Stimulated activated CD4-positive, alpha-beta T cell treated with anti-CD3 and anti-CD28 coated beads, Interleukin-1b, Interleukin-23, amount 100 ng/mL, for 1 hour (primary cell): ENCODE data around the gene SESN2.

Experiments
- DNase-seq, 2 donors: peaks; one replicate each; pipeline ENCODE4 v3.0.0-alpha.2; 2020; ENCODE audit warnings: low read depth in 2 of 2

Gene SESN2

DNA sequence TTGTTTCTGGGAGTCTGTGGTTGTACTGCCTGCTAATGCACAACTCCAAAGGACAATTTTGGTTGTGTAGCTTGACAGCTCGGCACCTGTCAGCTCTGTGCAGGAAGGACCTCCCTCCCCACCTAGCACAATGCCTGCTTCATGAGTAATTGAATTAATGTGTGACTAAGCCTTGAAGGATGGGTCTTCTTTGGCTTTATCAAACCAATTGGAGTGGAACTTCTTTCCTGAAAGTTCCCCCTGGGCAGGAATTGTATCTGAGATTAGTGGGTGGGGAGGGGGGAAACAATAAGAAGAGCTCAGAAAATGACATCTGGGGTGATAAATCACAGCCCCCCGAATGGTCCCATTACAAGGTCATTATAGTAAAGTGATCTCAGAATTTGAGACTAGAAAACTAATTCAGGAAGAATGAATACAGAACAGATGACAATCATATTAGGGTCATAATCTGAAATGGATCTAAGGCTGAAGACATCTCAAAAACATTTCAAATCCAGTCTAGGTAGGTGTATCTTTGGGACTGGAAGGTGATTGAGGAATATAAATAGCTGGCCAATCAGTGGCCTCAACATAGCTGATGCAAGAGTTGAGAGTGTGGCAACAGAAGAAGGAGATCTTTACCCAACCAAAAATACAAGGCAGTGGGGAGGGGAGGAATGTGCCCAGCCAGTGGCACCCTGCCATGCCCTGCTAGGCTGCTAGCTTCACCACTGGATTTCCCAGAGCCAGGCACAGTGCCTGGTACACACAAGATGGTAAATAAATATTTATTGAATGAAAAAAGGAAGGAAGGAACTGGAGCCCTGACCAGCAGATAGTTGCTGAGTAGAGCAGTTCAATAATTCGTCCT lies 10.1 kb upstream of the SESN2 start:
- no peak for DNase-seq

DNA sequence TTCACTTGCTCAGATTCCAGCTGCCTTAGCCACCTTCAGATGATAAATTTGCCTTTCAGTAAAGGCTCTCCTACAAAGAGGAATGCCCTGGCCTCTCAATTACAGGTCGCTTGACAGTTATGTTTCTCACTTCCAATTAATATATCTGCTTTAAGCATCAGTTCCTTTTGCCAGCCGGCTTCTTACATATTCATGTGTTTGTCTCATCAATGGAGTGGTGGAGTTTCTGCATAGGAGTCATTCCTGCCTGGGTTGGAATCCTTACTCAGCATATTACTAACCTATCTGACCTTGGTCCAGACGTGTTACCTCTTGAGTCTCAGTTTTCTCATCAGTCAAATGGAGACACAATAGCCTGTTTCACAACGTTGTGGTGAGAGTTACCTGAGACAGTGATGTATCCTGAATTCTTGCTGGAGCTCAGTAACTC lies 9.4 kb upstream of the SESN2 start:
- DNase-seq = no peak

DNA sequence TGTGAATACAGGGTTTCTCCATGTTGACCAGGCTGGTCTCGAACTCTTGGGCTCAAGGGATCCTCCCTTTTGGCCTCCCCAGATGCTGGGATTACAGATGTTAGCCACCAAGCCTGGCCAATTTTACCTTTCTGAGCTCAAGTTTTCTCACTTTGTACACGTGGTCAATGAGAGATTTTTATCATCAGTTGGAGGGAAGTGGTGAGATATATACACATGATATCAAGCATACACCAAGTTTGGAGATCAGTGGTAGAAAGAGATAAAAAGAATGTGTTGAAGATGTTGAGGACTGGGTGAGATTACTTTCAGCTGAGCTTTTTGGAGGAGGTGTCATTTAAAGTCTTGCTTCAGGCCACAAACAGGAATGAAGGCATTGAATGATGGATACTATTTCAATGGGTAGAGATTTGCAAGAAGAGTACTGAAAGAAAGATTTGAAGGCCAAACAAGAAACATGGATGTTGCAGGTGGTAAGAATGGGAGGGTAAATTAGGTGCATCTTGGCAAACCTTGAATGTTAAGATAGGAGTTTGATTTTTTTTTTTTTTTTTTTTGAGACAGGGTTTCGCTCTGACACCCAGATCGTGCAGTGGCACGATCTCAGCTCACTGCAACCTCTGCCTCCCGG lies 3.0 kb upstream of the SESN2 start:
- no peak for DNase-seq

DNA sequence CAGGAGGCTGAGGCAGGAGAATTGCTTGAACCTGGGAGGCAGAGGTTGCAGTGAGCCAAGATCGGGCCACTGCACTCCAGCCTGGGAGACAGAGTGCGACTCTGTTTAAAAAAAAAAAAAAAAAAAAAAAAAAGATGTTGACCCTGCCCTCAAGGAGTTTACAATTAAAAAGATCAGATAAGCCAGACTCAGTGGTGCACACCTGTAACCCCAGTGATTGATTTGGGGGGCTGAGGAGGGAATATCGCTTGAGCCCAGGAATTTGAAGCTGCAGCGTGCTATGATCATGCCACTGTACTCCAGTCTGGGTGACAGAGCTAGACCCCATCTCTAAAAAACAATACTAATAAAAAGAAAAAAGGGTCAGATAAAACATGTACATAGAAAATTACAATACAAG lies 1.6 kb upstream of the SESN2 start:
- no peak for DNase-seq

DNA sequence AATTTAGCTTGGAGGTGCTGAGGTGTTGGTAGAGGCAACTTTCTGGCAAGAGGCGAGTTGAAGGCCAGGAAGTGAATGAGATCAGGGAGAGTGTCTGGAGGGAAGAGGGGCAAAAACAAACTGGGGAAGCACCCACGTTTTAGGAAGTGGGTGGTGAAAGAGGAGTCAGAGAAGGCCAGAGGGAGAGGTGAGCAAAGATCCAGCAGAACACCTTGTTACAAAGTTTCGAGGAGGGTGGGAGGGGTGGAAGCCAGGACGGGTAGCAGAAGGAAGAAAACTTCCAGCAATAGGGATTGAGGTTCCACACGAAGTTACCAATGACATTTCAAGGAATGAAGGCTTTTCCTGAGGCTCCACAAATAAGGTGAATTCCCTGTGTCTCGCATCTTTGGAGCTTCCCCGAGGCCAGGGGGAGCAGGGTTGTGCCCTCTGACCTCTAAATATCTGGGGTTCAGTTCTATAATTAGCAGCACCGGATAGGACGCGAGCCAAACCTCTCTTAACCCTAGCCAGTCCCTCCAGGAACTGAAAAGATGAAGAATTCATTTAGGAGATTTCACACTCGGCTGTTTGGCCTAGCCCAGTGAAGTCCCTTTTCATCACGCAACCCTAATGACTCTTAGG lies 578 bp upstream of the SESN2 start:
- no peak for DNase-seq

DNA sequence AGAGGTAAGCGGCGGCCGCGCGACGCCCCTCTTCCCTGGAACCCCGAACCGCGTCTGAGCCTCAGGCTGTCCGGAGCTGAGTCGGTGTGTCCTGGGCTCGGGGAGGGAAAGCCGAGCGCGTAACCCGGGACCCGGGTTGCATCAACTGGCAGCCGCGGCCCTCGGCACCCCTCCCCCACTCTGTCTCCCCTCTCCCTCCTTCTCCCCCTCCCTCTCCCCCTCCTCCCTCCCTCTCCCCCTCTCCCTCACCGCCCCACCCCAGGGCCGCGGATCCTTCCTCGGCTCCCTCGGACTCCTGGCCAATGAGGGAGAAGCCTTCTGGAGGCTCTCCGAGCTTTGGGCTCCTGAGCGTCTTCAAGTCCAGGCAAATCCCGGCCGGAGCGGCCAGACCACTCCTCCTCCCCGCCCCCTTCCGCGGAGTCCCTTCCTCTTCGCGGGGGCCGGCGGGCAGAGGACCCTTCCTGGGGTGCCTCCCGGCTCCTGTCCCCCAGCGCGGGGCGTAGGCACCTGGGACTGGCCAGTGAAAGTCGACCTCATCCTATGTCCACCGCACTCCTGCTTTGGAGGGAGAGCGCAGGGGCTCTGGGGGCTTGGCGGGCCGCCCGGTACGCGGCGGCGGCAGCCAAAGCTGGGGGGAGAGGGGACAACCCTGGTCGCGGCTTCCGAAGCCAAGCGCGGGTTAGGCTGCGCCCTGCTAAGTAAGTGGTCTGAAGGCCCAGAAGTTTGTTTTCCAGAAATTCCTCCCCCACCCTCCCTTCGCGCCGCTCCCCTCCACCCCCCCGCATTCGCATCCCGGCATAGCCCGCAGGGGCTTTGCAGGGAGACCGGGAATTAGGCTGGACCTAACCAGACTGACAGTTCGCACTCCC lies 850 bp downstream of the SESN2 start:
- peak in 1 of 2 donors; percentile 30 for DNase-seq

DNA sequence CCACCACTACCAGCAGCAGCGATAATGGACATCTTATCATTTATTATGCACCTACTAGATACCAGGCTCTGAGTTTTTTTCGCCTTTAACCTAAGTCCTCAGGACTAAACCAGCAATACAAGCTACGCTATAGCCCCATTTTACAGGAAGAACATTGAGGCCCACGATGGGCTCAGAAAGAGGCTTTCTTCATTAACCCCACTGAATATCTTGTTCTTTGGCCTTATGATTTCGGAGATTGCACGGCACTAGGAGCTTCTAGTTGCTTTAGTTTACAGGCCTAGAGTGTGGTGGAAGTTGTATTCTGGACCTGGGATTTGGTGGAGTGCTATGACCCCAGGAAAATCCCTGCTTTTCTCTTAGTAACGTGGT lies 1.5 kb downstream of the SESN2 start:
- no peak for DNase-seq

DNA sequence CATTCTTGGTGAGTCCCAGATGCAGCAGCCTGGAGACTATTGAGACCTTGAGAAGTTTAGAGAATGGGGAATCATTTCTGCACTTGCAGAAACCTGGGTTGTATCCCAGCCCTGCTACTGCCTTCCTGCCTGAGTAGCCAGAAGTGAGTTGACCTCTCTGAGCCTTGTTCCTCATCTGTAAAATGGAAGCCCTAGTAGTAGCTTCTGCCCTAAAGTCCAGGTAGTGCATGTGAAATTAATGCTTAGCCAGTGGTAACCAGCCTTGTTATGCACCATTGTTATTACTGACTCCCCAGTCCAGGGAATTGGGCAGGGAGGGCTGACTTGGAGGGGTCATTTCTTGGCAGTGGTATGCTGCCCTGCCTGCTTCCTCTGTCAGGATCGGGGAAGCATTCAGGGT lies 5.6 kb downstream of the SESN2 start:
- DNase-seq = no peak

DNA sequence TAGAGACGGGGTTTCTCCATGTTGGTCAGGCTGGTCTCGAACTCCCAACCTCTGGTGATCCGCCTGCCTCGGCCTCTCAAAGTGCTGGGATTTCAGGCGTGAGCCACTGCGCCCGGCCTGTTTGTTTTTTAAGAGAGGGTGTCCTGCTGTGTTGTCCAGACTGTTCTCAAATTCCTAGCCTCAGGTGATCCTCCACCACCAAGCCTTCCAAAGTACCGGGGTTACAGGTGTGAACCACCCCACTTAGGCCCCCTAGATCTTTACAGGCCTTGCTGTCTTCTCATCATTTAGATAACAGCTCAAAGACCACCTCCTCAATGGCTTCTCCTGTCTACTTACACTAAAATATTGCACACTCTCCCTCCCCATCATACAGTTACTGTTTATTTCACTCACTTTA lies 6.3 kb downstream of the SESN2 start:
- no peak for DNase-seq

DNA sequence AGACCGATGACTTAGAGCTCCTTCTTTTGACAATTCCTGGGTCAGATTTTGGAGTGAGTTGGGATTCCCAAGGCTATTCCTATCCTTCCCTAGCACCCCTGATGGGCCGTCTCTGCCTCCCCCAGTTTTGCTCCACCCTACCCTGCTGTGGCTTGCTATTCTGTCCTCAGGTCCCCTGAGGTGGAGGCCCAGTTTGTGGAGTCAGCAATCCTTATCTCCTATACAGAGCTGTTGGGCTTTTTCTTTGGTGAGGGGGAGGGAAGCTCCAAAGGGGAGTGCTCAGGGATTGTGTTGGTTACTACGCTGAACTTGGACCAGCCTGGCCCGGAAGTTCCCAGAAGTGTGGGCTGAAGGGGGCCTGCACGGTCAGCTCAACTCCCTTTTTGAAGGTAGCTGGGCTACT lies 7.6 kb downstream of the SESN2 start:
- DNase-seq = no peak

DNA sequence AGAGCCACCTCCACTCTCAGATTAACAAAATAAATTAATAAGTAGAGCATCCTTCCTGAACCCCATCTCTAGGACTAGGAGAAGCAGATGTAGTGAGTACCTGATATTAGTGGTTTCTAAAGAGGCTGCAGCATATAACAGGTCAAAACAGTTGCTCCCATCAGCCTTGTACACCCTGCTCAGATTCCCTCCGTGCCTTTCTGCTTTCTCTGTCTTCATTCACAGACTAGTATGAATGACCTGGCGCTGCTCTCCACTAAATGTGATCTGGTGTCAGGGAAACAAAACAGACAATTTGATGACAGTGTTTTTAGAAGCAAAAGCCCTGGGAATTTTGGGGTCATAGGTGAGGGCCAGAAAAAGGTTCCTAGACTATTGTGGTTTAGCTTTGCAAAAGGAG lies 8.3 kb downstream of the SESN2 start:
- no peak for DNase-seq

DNA sequence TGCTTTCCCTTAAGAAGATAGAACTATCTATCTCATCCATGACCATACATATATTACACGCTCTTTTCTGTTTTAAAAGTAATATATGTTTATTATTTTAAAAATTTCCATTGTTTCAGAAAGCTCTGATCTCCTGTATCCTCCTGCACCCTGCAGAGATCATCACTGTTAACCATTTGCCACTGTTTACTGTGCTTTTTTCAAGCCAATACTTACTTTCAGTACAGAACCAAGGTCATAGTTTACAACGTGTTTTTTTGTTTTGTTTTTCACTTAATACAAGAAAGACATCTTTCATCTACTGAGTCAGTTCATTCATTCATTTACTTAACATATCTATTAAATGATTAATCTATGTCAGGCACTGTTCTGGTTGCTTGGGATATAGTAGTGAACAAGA lies 10.2 kb downstream of the SESN2 start:
- DNase-seq = no peak

DNA sequence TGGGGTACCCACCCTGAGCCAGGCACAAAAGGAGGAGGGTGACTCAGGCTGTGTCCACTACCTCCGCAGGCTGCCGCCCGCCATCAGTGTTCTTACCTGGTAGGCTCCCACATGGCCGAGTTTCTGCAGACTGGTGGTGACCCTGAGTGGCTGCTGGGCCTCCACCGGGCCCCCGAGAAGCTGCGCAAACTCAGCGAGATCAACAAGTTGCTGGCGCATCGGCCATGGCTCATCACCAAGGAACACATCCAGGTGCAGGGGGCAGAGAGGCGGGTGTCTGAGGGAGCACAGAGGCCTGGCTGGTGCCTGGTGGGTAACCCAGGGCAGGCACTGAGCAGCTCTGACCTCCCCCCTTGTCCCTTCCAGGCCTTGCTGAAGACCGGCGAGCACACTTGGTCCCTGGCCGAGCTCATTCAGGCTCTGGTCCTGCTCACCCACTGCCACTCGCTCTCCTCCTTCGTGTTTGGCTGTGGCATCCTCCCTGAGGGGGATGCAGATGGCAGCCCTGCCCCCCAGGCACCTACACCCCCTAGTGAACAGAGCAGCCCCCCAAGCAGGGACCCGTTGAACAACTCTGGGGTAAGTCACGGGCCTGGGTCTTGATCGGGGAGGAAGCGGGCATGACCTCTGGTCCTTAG lies 13.0 kb downstream of the SESN2 start:
- no peak for DNase-seq

DNA sequence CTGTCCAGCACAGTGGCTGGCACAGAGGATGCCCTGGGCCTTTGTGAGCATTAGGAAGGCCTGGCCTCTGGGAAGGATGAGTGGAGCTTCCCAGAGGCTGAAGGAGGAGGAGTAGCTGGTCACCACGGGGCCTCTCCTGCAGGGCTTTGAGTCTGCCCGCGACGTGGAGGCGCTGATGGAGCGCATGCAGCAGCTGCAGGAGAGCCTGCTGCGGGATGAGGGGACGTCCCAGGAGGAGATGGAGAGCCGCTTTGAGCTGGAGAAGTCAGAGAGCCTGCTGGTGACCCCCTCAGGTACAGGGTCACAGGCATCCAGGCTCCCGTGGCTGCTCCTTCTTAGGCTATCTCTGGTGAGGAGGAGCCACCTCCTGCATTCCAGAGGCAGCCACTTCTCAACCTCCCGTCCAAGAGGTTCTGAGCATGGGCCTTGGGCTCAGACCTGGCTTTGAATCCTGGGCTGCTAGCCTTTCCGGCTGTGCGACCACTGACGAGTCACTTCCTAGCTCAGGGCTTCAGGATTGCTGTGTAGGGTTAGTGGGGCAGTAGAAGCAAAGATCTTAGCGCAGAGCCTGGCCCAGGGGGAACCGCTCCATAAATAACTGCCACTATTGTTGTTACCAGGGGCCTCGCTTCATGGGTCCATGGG lies 14.0 kb downstream of the SESN2 start:
- no peak for DNase-seq

DNA sequence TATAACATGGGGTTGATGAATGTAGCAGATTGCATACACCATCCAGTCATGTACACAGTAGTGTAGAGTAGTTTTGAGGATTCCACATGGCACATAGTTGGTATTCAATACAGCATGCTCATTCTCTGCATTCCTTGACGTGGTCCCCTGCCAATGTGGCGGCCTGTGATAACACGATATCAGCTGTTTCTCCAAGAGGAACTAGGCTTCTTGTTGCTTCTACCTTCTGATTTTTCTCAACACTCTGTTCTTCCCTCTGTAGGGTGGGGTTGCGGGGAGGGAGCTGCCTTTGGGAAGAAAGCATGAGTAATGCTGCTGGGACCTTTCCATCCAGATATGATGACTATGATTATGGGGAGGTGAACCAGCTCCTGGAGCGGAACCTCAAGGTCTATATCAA lies 19.4 kb downstream of the SESN2 start:
- DNase-seq = no peak

DNA sequence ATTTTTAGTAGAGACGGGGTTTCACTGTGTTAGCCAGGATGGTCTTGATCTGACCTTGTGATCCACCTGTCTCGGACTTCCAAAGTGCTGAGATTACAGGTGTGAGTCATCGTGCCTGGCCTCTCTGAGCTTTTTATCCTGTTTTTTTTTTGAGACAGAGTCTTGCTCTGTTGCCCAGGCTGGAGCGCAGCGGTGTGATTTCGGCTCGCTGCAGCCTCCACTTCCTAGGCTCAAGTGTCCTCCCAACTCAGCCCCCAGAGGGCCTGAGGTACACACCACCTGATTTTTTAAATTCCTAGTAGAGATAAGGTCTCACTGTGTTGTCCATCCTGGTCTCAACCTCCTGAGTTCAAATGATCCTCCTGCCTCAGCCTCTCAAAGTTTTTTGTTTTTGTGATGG lies 20.4 kb downstream of the SESN2 start:
- no peak for DNase-seq

DNA sequence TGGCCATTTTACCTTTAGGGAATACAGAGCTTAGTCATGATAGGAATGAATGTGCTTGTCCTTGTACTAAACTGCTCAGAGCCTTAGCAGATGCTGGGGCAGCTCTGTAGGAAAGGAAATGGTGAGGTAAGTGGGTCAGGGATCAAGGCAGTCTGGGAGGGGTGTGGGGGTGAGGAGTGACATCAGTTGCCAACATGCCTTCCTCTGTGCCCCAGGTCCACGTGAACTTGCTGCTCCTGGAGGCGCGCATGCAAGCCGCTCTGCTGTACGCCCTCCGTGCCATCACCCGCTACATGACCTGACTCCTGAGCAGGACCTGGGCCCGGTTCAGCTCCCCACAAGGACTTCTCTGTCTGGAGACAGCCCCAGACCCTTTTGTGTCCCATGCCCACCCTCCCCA lies 21.2 kb downstream of the SESN2 start:
- no peak for DNase-seq

DNA sequence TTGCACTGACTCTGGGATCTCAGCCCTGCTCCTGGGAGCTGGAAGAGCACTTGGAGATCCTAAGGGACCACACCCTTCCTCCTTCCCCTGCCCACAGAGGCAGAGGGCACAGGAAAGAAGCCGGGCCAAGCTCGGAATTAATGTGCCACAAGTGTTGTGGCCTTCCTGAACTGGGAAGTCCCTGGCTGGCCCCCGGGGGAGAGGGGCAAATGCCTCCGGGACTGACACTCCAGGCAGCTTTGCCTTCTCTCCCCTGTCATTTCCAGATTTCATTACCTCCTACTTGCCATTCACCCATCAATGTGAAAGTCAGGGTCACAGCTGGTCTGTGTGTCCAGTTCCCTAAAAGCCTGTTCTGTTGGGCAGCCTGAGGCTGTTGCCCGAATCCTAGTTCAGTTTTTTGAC lies 21.7 kb downstream of the SESN2 start:
- no peak for DNase-seq

DNA sequence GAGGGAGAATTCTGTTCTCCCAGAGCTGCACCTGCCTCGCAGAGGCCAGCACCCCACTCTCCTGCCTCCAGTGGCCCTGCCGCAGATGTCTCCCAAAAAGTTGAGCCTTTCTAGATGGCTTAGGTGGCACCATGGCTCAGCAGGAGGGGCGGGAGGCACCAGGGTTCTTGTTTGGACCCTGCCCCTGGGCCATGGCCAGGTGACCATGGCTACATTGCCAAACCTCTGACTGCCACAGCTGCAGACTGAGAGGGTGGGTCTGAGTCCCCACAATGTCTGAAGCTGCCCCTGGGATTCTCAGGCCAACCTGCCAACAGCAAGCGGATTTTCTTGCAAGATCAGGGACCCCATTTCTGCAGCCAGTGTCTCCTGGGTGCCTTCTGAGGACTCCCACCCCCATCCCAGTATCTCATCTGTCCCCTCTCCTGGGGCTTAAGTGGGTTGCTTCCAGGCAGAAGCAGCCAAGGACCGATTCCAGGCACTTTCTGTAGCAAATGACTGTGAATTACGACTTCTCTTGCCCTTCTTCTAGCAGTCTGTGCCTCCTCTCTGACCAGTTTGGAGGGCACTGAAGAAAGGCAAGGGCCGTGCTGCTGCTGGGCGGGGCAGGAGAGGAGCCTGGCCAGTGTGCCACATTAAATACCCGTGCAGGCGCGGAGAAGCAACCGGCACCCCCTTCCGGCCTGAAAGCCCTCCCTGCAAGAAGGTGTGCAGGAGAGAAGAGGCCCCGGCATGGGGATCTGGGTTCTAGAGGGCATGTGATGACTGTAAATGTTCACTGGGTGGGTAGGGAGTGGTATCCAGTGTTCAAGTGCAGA lies 22.5 kb downstream of the SESN2 start:
- no peak for DNase-seq
